DMS 273 (cell line): Measurements from ENCODE around the gene RBM6.

ENCODE experiments used
- DNase-seq: peaks from one replicate; lab custom pipeline; 2025; ENCODE audit not compliant: unreplicated experiment; lab: John Stamatoyannopoulos, UW

The RBM6 gene

GRCh38 chr3:50124052-50124799 is 184.3 kb downstream of the RBM6 start:
- peak; percentile 33 for DNase-seq

GRCh38 chr3:50124800-50125178 is 184.8 kb downstream of the RBM6 start:
- peak; percentile 32 for DNase-seq

GRCh38 chr3:50125541-50126286 is 185.8 kb downstream of the RBM6 start:
- DNase-seq, result no peak

GRCh38 chr3:50126287-50127211 is 186.6 kb downstream of the RBM6 start:
- peak; percentile 76 for DNase-seq
